OCI-M2 (cell line): ENCODE results near the gene RPS2.
"Not testable (repeated sequence)": the region's sequence is repeated elsewhere in the genome, so short reads cannot be mapped to it uniquely, and the experiment has no call there.

Experiments
- DNase-seq: peaks from one replicate; lab custom pipeline; 2025; ENCODE audit not compliant: unreplicated experiment; lab: John Stamatoyannopoulos, UW

Gene RPS2

GRCh38 chr16:1965396-1966001 is 873 bp upstream of the RPS2 start:
- no peak for DNase-seq

GRCh38 chr16:1963806-1964505 is 670 bp downstream of the RPS2 start:
- DNase-seq: no peak

GRCh38 chr16:1962161-1963153 is 2.2 kb downstream of the RPS2 start:
- DNase-seq: not testable (repeated sequence)

GRCh38 chr16:1961651-1962067 is 3.0 kb downstream of the RPS2 start:
- DNase-seq: no peak

- DNase-seq: peak; percentile 64
These were observed 3.7 kb downstream of the RPS2 start for GRCh38 chr16:1960665-1961630.

GRCh38 chr16:1959269-1960039 is 5.2 kb downstream of the RPS2 start, which contains the start of gene NDUFB10:
Gene NDUFB10, plus strand, starts transcription at chr16:1959538. Its CDS starts 87 bp downstream, at chr16:1959625.
- DNase-seq: peak; percentile 26

- DNase-seq: no peak
These were observed 5.8 kb downstream of the RPS2 start for GRCh38 chr16:1958715-1959268.

GRCh38 chr16:1958143-1958491 is 6.5 kb downstream of the RPS2 start:
- not testable (repeated sequence) for DNase-seq

- not testable (repeated sequence) for DNase-seq
These were observed 7.0 kb downstream of the RPS2 start for GRCh38 chr16:1957434-1958142.

GRCh38 chr16:1953734-1954133 is 10.9 kb downstream of the RPS2 start:
- DNase-seq: no peak

GRCh38 chr16:1950559-1950958 is 14.1 kb downstream of the RPS2 start:
- DNase-seq: no peak

GRCh38 chr16:1950047-1950446 is 14.6 kb downstream of the RPS2 start:
- DNase-seq: no peak

GRCh38 chr16:1949507-1949906 is 15.1 kb downstream of the RPS2 start:
- no peak for DNase-seq

- no peak for DNase-seq
These were observed 17.3 kb downstream of the RPS2 start for GRCh38 chr16:1947369-1947670.

GRCh38 chr16:1946495-1947368 is 17.9 kb downstream of the RPS2 start:
- no peak for DNase-seq

GRCh38 chr16:1945559-1946391 is 18.9 kb downstream of the RPS2 start:
- no peak for DNase-seq

GRCh38 chr16:1944612-1945199 is 19.9 kb downstream of the RPS2 start:
- no peak for DNase-seq
